ENCODE results near the gene MTNR1B.

GRCh38 chr11:92972248-92972647, 2.8 kb downstream of the MTNR1B start:
- no peak for TF ChIP-seq CTCF (IDR thresholded peaks at IDR 0.05)
- TF ChIP-seq POLR2A (IDR thresholded peaks at IDR 0.05), result no peak
